ENCODE data around the gene PPP1R13B. TPM values are rescaled to one million over a fixed set of nuclear protein-coding genes. Genes with fewer than 3 reads are reported as not detected.

The PPP1R13B gene
- total RNA-seq, 4 donors from 2014 or later = 19.9 to 25.2 (median 23.6) TPM

- no peak for DNase-seq (ENCODE audit: extremely low spot score)
- peak overlapping the region; percentile 25 to 28 (median 26) for H3K4me3 ChIP-seq
- no peaks in the 10 kb centered on the region for H3K9me3 ChIP-seq
- H3K36me3 ChIP-seq = no peaks in the 10 kb centered on the region
- intact Hi-C loops (cut with DNase I) = no loop called here
- WGBS = 18% methylated on average over 7 of the region's 7 CpGs
- TF ChIP-seq, protein P1, sequence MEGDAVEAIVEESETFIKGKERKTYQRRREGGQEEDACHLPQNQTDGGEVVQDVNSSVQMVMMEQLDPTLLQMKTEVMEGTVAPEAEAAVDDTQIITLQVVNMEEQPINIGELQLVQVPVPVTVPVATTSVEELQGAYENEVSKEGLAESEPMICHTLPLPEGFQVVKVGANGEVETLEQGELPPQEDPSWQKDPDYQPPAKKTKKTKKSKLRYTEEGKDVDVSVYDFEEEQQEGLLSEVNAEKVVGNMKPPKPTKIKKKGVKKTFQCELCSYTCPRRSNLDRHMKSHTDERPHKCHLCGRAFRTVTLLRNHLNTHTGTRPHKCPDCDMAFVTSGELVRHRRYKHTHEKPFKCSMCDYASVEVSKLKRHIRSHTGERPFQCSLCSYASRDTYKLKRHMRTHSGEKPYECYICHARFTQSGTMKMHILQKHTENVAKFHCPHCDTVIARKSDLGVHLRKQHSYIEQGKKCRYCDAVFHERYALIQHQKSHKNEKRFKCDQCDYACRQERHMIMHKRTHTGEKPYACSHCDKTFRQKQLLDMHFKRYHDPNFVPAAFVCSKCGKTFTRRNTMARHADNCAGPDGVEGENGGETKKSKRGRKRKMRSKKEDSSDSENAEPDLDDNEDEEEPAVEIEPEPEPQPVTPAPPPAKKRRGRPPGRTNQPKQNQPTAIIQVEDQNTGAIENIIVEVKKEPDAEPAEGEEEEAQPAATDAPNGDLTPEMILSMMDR (IDR thresholded peaks at IDR 0.05) = no peak
- TF ChIP-seq EP300 (IDR thresholded peaks at IDR 0.05) = no peak
- peak in 1 of 2 donors; percentile 37 for TF ChIP-seq POLR2AphosphoS5 (IDR thresholded peaks at IDR 0.05)
- peaks cover 46 to 50% (median 48%) of the 10 kb centered on the region in 4 donors for H3K4me1 ChIP-seq
- no peaks in the 10 kb centered on the region for H3K27me3 ChIP-seq
- peak overlapping the region; percentile 60 to 71 (median 68) for H3K27ac ChIP-seq (replicated peaks in 1 of 4)
These were observed 27.7 kb downstream of the PPP1R13B start for GRCh38 chr14:103819503-103820307.

- no peaks in the 10 kb centered on the region for H3K27me3 ChIP-seq
- no peaks in the 10 kb centered on the region for H3K9me3 ChIP-seq
- no peak overlapping the region for H3K4me3 ChIP-seq
- intact Hi-C loops (cut with DNase I) = no loop called here
- peak overlapping the region; percentile 60 to 71 (median 68) for H3K27ac ChIP-seq (replicated peaks in 1 of 4)
- 96% methylated on average over 1 of the region's 1 CpG for WGBS
- TF ChIP-seq, protein P1 (IDR thresholded peaks at IDR 0.05) = no peak
- TF ChIP-seq POLR2AphosphoS5 (IDR thresholded peaks at IDR 0.05) (no peak), EP300 (IDR thresholded peaks at IDR 0.05) (no peak), POLR2A (IDR thresholded peaks at IDR 0.05; ENCODE audit: low read depth) (no peak)
- peaks cover 46 to 50% (median 47%) of the 10 kb centered on the region in 4 donors for H3K4me1 ChIP-seq
- DNase-seq (ENCODE audit: extremely low spot score) = no peak
- H3K36me3 ChIP-seq = no peaks in the 10 kb centered on the region
These were observed 28.5 kb downstream of the PPP1R13B start for GRCh38 chr14:103818870-103819269.

GRCh38 chr14:103818422-103818821 lies 29.0 kb downstream of the PPP1R13B start:
- H3K9me3 ChIP-seq = no peaks in the 10 kb centered on the region
- H3K4me1 ChIP-seq = peaks cover 46 to 50% (median 47%) of the 10 kb centered on the region in 4 donors
- H3K27me3 ChIP-seq = no peaks in the 10 kb centered on the region
- no peak for DNase-seq (ENCODE audit: extremely low spot score)
- H3K4me3 ChIP-seq = no peak overlapping the region
- WGBS = 54% methylated on average over 3 of the region's 3 CpGs
- intact Hi-C loops (cut with DNase I) = no loop called here
- no peaks in the 10 kb centered on the region for H3K36me3 ChIP-seq
- TF ChIP-seq POLR2A (IDR thresholded peaks at IDR 0.05; ENCODE audit: low read depth) (no peak), POLR2AphosphoS5 (IDR thresholded peaks at IDR 0.05) (no peak), EP300 (IDR thresholded peaks at IDR 0.05) (no peak)
- TF ChIP-seq, protein P1 (IDR thresholded peaks at IDR 0.05) = no peak
- H3K27ac ChIP-seq (replicated peaks in 1 of 4) = peak overlapping the region in 3 of 4 donors; percentile 17 to 71 (median 66)

- TF ChIP-seq POLR2A (IDR thresholded peaks at IDR 0.05; ENCODE audit: low read depth) (no peak), EP300 (IDR thresholded peaks at IDR 0.05) (no peak), POLR2AphosphoS5 (IDR thresholded peaks at IDR 0.05) (no peak)
- TF ChIP-seq, protein P1 (IDR thresholded peaks at IDR 0.05) = no peak
- Histone ChIP-seq H3K9me3 (no peaks in the 10 kb centered on the region), H3K27me3 (no peaks in the 10 kb centered on the region), H3K36me3 (no peaks in the 10 kb centered on the region), H3K4me1 (peaks cover 46 to 54% (median 50%) of the 10 kb centered on the region in 4 donors), H3K27ac (replicated peaks in 1 of 4) (peak overlapping the region; percentile 4 to 23 (median 16)), H3K4me3 (no peak overlapping the region)
- DNase-seq (ENCODE audit: extremely low spot score) = no peak
- intact Hi-C loops (cut with DNase I) = no loop called here
- 100% methylated on average over 1 of the region's 1 CpG for WGBS
These were observed 29.8 kb downstream of the PPP1R13B start for GRCh38 chr14:103817595-103817994.
